Measurements from ENCODE around the gene PAX5. TPM values are rescaled to one million over a fixed set of nuclear protein-coding genes. Genes with fewer than 3 reads are reported as not detected.

The PAX5 gene
- total and polyA plus RNA-seq, 2 of the 13 experiments (the other 11 are each of a cell fraction or from before 2014, with no cell fraction given), result not detected

DNA sequence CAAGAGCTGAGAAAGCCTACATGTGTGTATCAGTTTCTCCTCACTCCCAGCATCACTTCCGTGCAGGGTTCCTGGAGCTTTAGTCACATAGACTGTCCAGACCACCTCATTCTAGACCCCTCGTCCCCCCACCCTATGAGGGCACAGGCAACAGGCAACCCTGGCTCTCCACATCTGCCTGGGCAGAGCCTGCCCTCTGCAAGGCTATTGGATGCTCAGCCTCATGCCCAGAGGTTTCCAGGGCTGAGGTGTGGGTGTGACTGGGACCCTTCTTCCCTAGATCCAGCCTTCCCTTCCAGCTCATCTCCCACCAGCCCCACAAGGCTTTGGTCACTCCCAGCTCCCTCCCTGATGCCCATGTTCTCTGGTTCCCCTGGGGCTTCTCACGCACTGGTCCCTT, 161.4 kb downstream of the PAX5 start:
- TF ChIP-seq ZBTB20 (CRISPR knock-in tag; IDR thresholded peaks at IDR 0.05; ENCODE audit: borderline replicate concordance, low read depth) (no peak), NR1H2 (CRISPR knock-in tag; IDR thresholded peaks at IDR 0.05; ENCODE audit: borderline replicate concordance, low read depth) (no peak), PCBP2 (optimal IDR thresholded peaks at IDR 0.05; ENCODE audit: low read depth, low read length, poor library complexity, severe bottlenecking) (no peak), ETV5 (CRISPR knock-in tag; IDR thresholded peaks at IDR 0.05; ENCODE audit: borderline replicate concordance) (no peak), HCFC1 (IDR thresholded peaks at IDR 0.05; ENCODE audit: low read depth, low read length) (no peak), ISL2 (CRISPR knock-in tag; IDR thresholded peaks at IDR 0.05) (no peak), CEBPB (IDR thresholded peaks at IDR 0.05; ENCODE audit: borderline replicate concordance, low read depth, low read length) (no peak), POLR2G (IDR thresholded peaks at IDR 0.05; ENCODE audit: low read depth, low read length) (no peak), MXI1 (IDR thresholded peaks at IDR 0.05; ENCODE audit: borderline replicate concordance, low read depth, low read length) (no peak), ZNF547 (CRISPR knock-in tag; IDR thresholded peaks at IDR 0.05) (no peak), ZNF841 (CRISPR knock-in tag; IDR thresholded peaks at IDR 0.05; ENCODE audit: borderline replicate concordance) (no peak), CBX1 (IDR thresholded peaks at IDR 0.05; ENCODE audit: low read depth) (no peak), ZBTB3 (CRISPR knock-in tag; IDR thresholded peaks at IDR 0.05; ENCODE audit: borderline replicate concordance, low read depth) (no peak), ZNF563 (CRISPR knock-in tag; IDR thresholded peaks at IDR 0.05) (no peak), ZNF737 (CRISPR knock-in tag; IDR thresholded peaks at IDR 0.05; ENCODE audit: borderline replicate concordance) (no peak)
- TF ChIP-seq, protein P1, sequence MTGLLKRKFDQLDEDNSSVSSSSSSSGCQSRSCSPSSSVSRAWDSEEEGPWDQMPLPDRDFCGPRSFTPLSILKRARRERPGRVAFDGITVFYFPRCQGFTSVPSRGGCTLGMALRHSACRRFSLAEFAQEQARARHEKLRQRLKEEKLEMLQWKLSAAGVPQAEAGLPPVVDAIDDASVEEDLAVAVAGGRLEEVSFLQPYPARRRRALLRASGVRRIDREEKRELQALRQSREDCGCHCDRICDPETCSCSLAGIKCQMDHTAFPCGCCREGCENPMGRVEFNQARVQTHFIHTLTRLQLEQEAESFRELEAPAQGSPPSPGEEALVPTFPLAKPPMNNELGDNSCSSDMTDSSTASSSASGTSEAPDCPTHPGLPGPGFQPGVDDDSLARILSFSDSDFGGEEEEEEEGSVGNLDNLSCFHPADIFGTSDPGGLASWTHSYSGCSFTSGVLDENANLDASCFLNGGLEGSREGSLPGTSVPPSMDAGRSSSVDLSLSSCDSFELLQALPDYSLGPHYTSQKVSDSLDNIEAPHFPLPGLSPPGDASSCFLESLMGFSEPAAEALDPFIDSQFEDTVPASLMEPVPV (CRISPR knock-in tag; IDR thresholded peaks at IDR 0.05), result no peak
- TF ChIP-seq, protein P2, sequence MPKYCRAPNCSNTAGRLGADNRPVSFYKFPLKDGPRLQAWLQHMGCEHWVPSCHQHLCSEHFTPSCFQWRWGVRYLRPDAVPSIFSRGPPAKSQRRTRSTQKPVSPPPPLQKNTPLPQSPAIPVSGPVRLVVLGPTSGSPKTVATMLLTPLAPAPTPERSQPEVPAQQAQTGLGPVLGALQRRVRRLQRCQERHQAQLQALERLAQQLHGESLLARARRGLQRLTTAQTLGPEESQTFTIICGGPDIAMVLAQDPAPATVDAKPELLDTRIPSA (CRISPR knock-in tag; IDR thresholded peaks at IDR 0.05; ENCODE audit: borderline replicate concordance), result no peak

More for the DNA sequence above, 161.4 kb downstream of the PAX5 start:
- Histone ChIP-seq H3K9me3 (ENCODE audit: low read length) (peaks cover 5% of the 10 kb centered on the region; the same call in 1 of the 2 replicates), H3K79me2 (ENCODE audit: insufficient read depth, low read length) (no peaks in the 10 kb centered on the region), H3K27me3 (ENCODE audit: control insufficient read depth in 1 of 2, insufficient read depth in 2 of 2, low read length in 2 of 2) (peaks cover 2 to 43% of the 10 kb centered on the region in 2 experiments; a peak in 4 of 5 replicates), H4K20me1 (ENCODE audit: insufficient read depth, low read length) (no peaks in the 10 kb centered on the region), H2AFZ (ENCODE audit: low read length) (no peak overlapping the region), H3K9ac (ENCODE audit: insufficient read depth, low read depth, low read length) (no peak overlapping the region), H3K4me3 (replicated peaks in 1 of 3; ENCODE audit: insufficient read depth in 1 of 3, low read depth in 2 of 3, low read length in 3 of 3) (no peak overlapping the region), H3K36me3 (replicated peaks in 1 of 2; ENCODE audit: control insufficient read depth in 1 of 2, insufficient read depth in 2 of 2, low read length in 2 of 2) (no peaks in the 10 kb centered on the region), H3K27ac (ENCODE audit: extremely low read length, insufficient read depth, low read length) (no peak overlapping the region), H3K4me2 (ENCODE audit: low read depth, low read length) (no peak overlapping the region), H3K4me1 (ENCODE audit: insufficient read depth, low read length) (peaks cover 46% of the 10 kb centered on the region)
- CTCF ChIA-PET (ENCODE audit: low intra/inter-chr PET ratio, low total read pairs), result interaction anchor here (0.7 to 2.6 kb wide), 4 partner anchors 11 to 123 kb away, joined by 3 to 19 read pairs (median 6); no protein-coding TSS in a partner anchor
- 47% methylated on average over 3 of the region's 3 CpGs for WGBS (ENCODE audit: low lambda C conversion rate)
- no TSS peak for BruUV-seq (replicated peaks)
- in situ Hi-C loops (cut with HindIII; ENCODE audit: extremely low pct_ligation_motif_present, low pct_unique_long_range_greater_than_20kb), result no loop called here
- FAIRE-seq, result no peak
- no peak for DNase-seq (ENCODE audit: low spot score)
- ATAC-seq, result no peak
- intact Hi-C loops (cut with micrococcal nuclease; ENCODE audit: unreplicated experiment), result loop anchor here (5.0 kb wide), 2 partner anchors 100 to 120 kb away; no protein-coding TSS in a partner anchor
- POLR2A ChIA-PET, result no interaction called here

Data from HepG2 (cell line).